Fibroblast of lung (primary cell): ENCODE results near the gene NCAN.

Experiments used
- EZH2 ChIP-seq: IDR thresholded peaks from 2 replicates; pipeline ENCODE4 v1.5.1; 2012; ENCODE audit warnings: low read length, control low read depth, mild to moderate bottlenecking; ENCODE audit errors: missing control alignments
- TF ChIP-seq, protein P1 (sequence below), 2 donors: IDR thresholded peaks in 1 of 2; conservative IDR thresholded peaks in 1 of 2; 1 replicate in 1 of 2; 2 replicates in 1 of 2; pipeline ENCODE4 v1.5.1; 2011 to 2012; ENCODE audit warnings: low read length in 2 of 2, control low read depth in 1 of 2, inconsistent platforms in 1 of 2, low read depth in 1 of 2, mild to moderate bottlenecking in 1 of 2

DNA sequence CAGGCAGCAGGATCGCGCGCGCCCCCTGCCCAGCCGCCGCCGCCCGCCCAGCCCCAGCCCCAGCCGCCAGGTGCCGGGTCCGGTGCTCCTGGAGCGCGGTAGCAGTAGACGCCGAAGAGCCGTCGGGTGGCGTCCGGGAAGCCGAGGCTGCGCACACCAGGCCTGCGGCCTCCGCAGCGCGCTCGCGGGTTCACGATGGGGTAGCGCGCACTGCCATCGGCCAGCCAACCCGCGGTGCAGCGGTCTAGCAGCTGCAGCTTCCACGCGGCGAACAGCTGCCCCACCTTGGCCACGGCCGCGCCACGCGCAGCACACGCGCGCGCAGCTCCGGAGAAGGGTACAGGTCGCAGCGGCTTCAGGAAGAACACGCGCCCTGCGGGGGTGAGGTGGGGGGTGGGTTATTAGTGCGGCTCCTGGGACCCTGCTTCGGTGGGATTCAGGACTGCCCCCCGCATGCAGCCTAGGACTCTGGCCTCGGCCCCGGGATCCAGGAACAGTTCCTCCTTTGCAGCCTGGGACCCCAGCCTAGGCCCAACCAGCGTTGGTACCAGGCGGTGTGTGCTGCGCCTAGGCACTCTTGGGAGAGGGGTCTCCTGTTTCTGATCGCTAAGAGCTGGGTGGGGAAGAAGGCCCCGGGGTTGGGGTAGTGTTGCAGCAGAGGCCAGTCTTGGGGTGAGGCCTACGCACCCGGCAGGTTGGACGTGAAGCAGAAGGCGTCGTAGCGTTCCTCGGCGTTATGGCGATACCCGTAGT lies 46.3 kb downstream of the NCAN start:
- TF ChIP-seq, protein P1, sequence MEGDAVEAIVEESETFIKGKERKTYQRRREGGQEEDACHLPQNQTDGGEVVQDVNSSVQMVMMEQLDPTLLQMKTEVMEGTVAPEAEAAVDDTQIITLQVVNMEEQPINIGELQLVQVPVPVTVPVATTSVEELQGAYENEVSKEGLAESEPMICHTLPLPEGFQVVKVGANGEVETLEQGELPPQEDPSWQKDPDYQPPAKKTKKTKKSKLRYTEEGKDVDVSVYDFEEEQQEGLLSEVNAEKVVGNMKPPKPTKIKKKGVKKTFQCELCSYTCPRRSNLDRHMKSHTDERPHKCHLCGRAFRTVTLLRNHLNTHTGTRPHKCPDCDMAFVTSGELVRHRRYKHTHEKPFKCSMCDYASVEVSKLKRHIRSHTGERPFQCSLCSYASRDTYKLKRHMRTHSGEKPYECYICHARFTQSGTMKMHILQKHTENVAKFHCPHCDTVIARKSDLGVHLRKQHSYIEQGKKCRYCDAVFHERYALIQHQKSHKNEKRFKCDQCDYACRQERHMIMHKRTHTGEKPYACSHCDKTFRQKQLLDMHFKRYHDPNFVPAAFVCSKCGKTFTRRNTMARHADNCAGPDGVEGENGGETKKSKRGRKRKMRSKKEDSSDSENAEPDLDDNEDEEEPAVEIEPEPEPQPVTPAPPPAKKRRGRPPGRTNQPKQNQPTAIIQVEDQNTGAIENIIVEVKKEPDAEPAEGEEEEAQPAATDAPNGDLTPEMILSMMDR (conservative IDR thresholded peaks at IDR 0.05 in 1 of 2, IDR thresholded peaks at IDR 0.05 in 1 of 2; ENCODE audit: low read depth in 1 of 2, low read length in 2 of 2): no peak
- no peak for TF ChIP-seq EZH2
